ENCODE data around the gene TTLL8.

- TF ChIP-seq POLR2AphosphoS5 (IDR thresholded peaks at IDR 0.05; ENCODE audit: low read depth, low read length) (no peak), TAF1 (IDR thresholded peaks at IDR 0.05; ENCODE audit: borderline replicate concordance, low read depth, low read length) (no peak), CTCF (IDR thresholded peaks at IDR 0.05) (no peak), JUND (IDR thresholded peaks at IDR 0.05) (no peak), RFX5 (IDR thresholded peaks at IDR 0.05; ENCODE audit: low read length) (no peak), ELF1 (IDR thresholded peaks at IDR 0.05) (no peak), EP300 (IDR thresholded peaks at IDR 0.05; ENCODE audit: borderline replicate concordance in 1 of 2, low read depth in 1 of 2, low read length in 1 of 2) (no peak), SIN3A (IDR thresholded peaks at IDR 0.05; ENCODE audit: borderline replicate concordance, low read depth, low read length) (no peak), USF1 (IDR thresholded peaks at IDR 0.05; ENCODE audit: borderline replicate concordance, low read depth) (no peak)
- TF ChIP-seq, protein P1, sequence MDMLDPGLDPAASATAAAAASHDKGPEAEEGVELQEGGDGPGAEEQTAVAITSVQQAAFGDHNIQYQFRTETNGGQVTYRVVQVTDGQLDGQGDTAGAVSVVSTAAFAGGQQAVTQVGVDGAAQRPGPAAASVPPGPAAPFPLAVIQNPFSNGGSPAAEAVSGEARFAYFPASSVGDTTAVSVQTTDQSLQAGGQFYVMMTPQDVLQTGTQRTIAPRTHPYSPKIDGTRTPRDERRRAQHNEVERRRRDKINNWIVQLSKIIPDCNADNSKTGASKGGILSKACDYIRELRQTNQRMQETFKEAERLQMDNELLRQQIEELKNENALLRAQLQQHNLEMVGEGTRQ (IDR thresholded peaks at IDR 0.05; ENCODE audit: borderline replicate concordance, low read depth, low read length) = no peak
Observed at GRCh38 chr22:50090412-50090714, 32.3 kb upstream of the TTLL8 start.
